Stomach (tissue), 9 donors: ENCODE data around the gene OAF. TPM values are rescaled to one million over a fixed set of nuclear protein-coding genes. Genes with fewer than 3 reads are reported as not detected.

ENCODE experiments used
- DNase-seq, 2 donors: peaks; one replicate each; pipeline versions ENCODE4 v3.0.0 to v3.0.0-alpha.2; 2013 to 2019
- H3K27ac ChIP-seq, 5 donors: fragments of 200-600 bp in 4 of 5; sonication (generic) in 4 of 5; one replicate each; pipeline ENCODE4 v1.5.1; 2013 to 2019; ENCODE audit warnings: mild to moderate bottlenecking in 1 of 5, moderate library complexity in 1 of 5
- H3K27me3 ChIP-seq, 3 donors: fragments of 200-600 bp; sonication (generic); one replicate each; pipeline ENCODE4 v1.5.1; 2017 to 2019; ENCODE audit warnings: mixed run types in 1 of 3
- H3K36me3 ChIP-seq, 4 donors: fragments of 200-600 bp; sonication (generic); 1 replicate in 3 of 4; 2 replicates in 1 of 4; pipeline ENCODE4 v1.5.1; 2016 to 2019
- H3K4me1 ChIP-seq, 4 donors: fragments of 200-600 bp; sonication (generic); one replicate each; pipeline ENCODE4 v1.5.1; 2016 to 2019
- H3K4me3 ChIP-seq, 4 donors: fragments of 200-600 bp; sonication (generic) in 3 of 4; one replicate each; pipeline ENCODE4 v1.5.1; 2016 to 2019; ENCODE audit warnings: mild to moderate bottlenecking in 1 of 4
- H3K9me3 ChIP-seq, 4 donors: fragments of 200-600 bp; sonication (generic); one replicate each; pipeline ENCODE4 v1.5.1; 2016 to 2019
- CTCF ChIP-seq, 7 experiments: fragments of 450-650 bp in 4 of 7; fragments of 200-600 bp in 3 of 7; sonication (generic) in 3 of 7; IDR thresholded peaks; one replicate each; pipeline ENCODE4 v1.5.1; 2016 to 2019; ENCODE audit warnings: antibody characterized with exemption in 7 of 7, control low read depth in 2 of 7, mild to moderate bottlenecking in 1 of 7
- EP300 ChIP-seq: sonication (generic); formaldehyde crosslinking; IDR thresholded peaks from one replicate; pipeline ENCODE4 v1.6.1; 2017; ENCODE audit warnings: antibody characterized with exemption
- POLR2A ChIP-seq, 4 donors: fragments of 450-650 bp; IDR thresholded peaks; one replicate each; pipeline ENCODE4 v1.6.1; 2016; ENCODE audit warnings: antibody characterized with exemption in 4 of 4, control low read depth in 2 of 4, mild to moderate bottlenecking in 1 of 4, moderate library complexity in 1 of 4
- POLR2AphosphoS5 ChIP-seq, 3 donors: sonication (generic); formaldehyde crosslinking; IDR thresholded peaks; one replicate each; pipeline ENCODE4 v1.6.1; 2016; ENCODE audit warnings: antibody characterized with exemption in 3 of 3
- WGBS, 5 donors: extraction: QIAGEN DNeasy Blood & Tissue Kit in 3 of 5; methylation state at CpG; one replicate each; pipeline versions ENCODE4 v1.1.5 to v1.1.7; 2013 to 2018; 5-methylcytosine and 5-hydroxymethylcytosine counted together
- intact Hi-C: fragments of 100-400 bp; cut with DNase I; formaldehyde crosslinking; loops from one replicate; pipeline ENCODE4 v1.15.1; 2023; ENCODE audit warnings: low total_unique reads
- polyA plus RNA-seq, 3 donors: library from polyadenylated mRNA; stranded (reverse); fragments of 200-250 nt; gene quantifications; one replicate each; pipeline ENCODE4 v1.2.3, GENCODE V29; 2013
- total RNA-seq, 5 donors: library from RNA; depleted of rRNA; stranded (reverse); fragments of >200 nt; gene quantifications; one replicate each; pipeline versions ENCODE4 v1.1.0 to v1.2.3, GENCODE V29; 2014 to 2016
- donor health status: healthy with polysubstance abuse.
- donor health status: Bipolar disorder and iron deficiency.
- donor health status: healthy.

Gene OAF
- total and polyA plus RNA-seq, 8 donors, result 17.1 to 380 (median 30.4) TPM

DNA sequence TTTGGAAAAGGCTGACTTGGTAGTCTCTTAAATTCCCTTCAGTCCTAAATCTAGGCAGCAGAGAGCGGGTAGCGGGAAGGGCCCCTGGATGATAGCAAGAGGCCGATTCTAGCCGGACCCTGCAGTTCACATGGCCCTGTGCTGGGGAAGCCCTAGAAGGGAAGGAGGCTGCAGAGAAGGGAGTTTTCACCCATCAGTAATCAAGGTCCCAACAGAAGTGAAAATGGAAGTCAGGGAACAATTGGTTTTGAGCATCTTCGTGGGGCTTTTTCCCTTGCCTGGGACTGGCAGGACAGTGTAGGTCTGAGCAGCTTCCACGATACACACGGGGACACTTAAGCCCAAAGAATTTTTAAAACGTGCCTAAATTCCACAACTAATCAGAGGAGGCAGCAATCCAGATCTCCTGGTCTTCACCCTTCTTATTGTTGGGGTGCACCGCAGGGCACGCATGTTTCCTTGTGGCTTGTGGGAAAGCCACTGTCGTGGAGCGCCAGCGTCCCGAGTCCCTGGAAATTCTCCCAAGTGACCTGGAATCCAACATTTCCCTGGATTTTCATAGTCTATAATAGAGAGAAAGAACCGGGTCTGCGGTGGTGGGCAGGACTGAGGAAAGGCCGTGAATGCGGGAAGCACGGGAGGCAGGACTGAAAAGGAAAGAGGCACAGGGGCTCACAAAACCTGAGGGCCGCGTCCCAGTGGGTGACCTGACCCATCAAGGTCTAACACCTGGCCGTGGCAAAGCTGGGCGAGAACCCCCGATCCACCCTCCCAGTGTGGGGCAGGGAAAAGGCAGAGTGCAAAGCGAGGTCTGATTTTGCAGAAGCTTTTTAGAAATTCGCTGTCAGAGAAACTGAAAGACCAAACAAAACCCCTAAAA is 846 bp upstream of the OAF start:
- Histone ChIP-seq H3K36me3 (peaks cover 0 to 8% (median 6%) of the 10 kb centered on the region in 4 donors), H3K9me3 (no peaks in the 10 kb centered on the region), H3K27ac (peak overlapping the region; percentile 72 to 93 (median 88)), H3K4me3 (peak overlapping the region; percentile 70 to 89 (median 76)), H3K4me1 (peaks cover 23 to 69% (median 57%) of the 10 kb centered on the region in 4 donors), H3K27me3 (peaks cover 0 to 6% (median 0%) of the 10 kb centered on the region in 3 donors)
- no peak for DNase-seq
- WGBS, 5 donors, result 14 to 17% (median 17%) methylated on average over 26 of the region's 26 CpGs
- no peak for TF ChIP-seq POLR2A (IDR thresholded peaks at IDR 0.05)
- TF ChIP-seq EP300, result no peak
- intact Hi-C loops, result no loop called here

GRCh38 chr11:120211522-120212258 is 858 bp downstream of the OAF start:
- Histone ChIP-seq H3K4me1 (peaks cover 25 to 86% (median 74%) of the 10 kb centered on the region in 4 donors), H3K27me3 (peaks cover 0 to 6% (median 0%) of the 10 kb centered on the region in 3 donors), H3K9me3 (no peaks in the 10 kb centered on the region), H3K27ac (peak overlapping the region; percentile 79 to 93 (median 88)), H3K36me3 (peaks cover 0 to 10% (median 7%) of the 10 kb centered on the region in 4 donors), H3K4me3 (peak overlapping the region; percentile 70 to 89 (median 76))
- intact Hi-C loops, result no loop called here
- TF ChIP-seq POLR2AphosphoS5 (IDR thresholded peaks at IDR 0.05) (peak in 1 of 3 donors; percentile 7), EP300 (no peak)
- DNase-seq, result no peak
- WGBS, 5 donors, result 7 to 16% (median 9%) methylated on average over 9 to 18 of the region's 18 CpGs

DNA sequence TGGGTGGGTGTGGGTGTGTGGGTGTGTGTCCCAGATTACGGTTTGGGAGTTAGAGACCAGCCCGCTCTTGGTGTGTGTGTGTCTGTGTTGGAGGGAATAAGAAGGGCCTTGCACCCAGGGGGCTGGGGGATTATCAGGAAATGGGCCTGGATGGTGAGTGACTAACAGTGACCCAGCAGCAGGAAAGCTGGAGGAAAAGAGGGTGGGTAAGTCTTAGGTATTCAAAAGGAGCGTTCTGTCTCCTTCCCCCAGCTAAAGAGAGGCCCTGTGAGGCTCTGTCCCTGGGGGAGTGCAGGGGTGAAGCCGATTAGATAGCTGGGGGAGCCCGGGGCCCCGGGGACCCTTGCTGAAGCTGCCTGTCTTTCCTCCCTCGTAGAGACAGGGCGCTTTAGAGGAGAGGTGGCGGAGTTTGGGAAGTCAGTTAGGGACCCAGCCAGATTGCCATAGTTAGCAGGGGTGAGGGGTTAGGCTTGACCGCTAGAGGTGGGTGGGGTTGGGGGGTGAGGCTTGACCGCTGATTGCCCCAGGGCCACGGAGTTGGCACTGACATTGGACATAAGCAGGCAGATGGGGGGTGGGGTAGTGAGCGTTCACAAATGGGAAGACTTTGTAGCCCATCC is 1.5 kb downstream of the OAF start:
- Histone ChIP-seq H3K27me3 (peaks cover 0 to 6% (median 0%) of the 10 kb centered on the region in 3 donors), H3K4me1 (peaks cover 28 to 92% (median 79%) of the 10 kb centered on the region in 4 donors), H3K36me3 (peaks cover 0 to 10% (median 7%) of the 10 kb centered on the region in 4 donors), H3K27ac (peak overlapping the region; percentile 55 to 93 (median 88)), H3K9me3 (no peaks in the 10 kb centered on the region), H3K4me3 (peak overlapping the region; percentile 70 to 89 (median 76))
- 24 to 42% (median 32%) methylated on average over 12 to 13 of the region's 13 CpGs for WGBS, 5 donors
- intact Hi-C loops, result no loop called here
- TF ChIP-seq CTCF (IDR thresholded peaks at IDR 0.05), result no peak
- no peak for TF ChIP-seq EP300
- TF ChIP-seq POLR2A (IDR thresholded peaks at IDR 0.05), result no peak
- TF ChIP-seq POLR2AphosphoS5 (IDR thresholded peaks at IDR 0.05), result no peak
- DNase-seq, result no peak

- DNase-seq, result no peak
- Histone ChIP-seq H3K4me3 (peak overlapping the region; percentile 70 to 89 (median 76)), H3K27ac (peak overlapping the region in 4 of 5 donors; percentile 80 to 93 (median 89)), H3K27me3 (peaks cover 0 to 6% (median 0%) of the 10 kb centered on the region in 3 donors), H3K9me3 (no peaks in the 10 kb centered on the region), H3K4me1 (peaks cover 28 to 92% (median 82%) of the 10 kb centered on the region in 4 donors), H3K36me3 (peaks cover 0 to 10% (median 7%) of the 10 kb centered on the region in 4 donors)
- TF ChIP-seq POLR2AphosphoS5 (IDR thresholded peaks at IDR 0.05) (no peak), POLR2A (IDR thresholded peaks at IDR 0.05) (no peak), EP300 (no peak), CTCF (IDR thresholded peaks at IDR 0.05) (no peak)
- WGBS, 5 donors, result 51 to 65% (median 58%) methylated on average over 2 of the region's 2 CpGs
- intact Hi-C loops, result no loop called here
Measured at GRCh38 chr11:120212926-120213325, 2.1 kb downstream of the OAF start.

- Histone ChIP-seq H3K4me3 (peak overlapping the region in 1 of 4 donors; percentile 89), H3K9me3 (no peaks in the 10 kb centered on the region), H3K27me3 (peaks cover 0 to 6% (median 0%) of the 10 kb centered on the region in 3 donors), H3K4me1 (peaks cover 33 to 92% (median 85%) of the 10 kb centered on the region in 4 donors), H3K36me3 (peaks cover 0 to 10% (median 7%) of the 10 kb centered on the region in 4 donors), H3K27ac (peak overlapping the region in 1 of 5 donors; percentile 78)
- intact Hi-C loops, result no loop called here
- no peak for TF ChIP-seq CTCF (IDR thresholded peaks at IDR 0.05)
- no peak for TF ChIP-seq POLR2AphosphoS5 (IDR thresholded peaks at IDR 0.05)
- 87 to 94% (median 89%) methylated on average over 7 of the region's 7 CpGs for WGBS, 5 donors
- no peak for DNase-seq
Measured at GRCh38 chr11:120214581-120214980, 3.7 kb downstream of the OAF start.
